Astrocyte (in vitro differentiated cells and primary cell): ENCODE measurements around the gene ELF1. TPM values are rescaled to one million over a fixed set of nuclear protein-coding genes. Genes with fewer than 3 reads are reported as not detected.
"Not testable (repeated sequence)": the region's sequence is repeated elsewhere in the genome, so short reads cannot be mapped to it uniquely, and the experiment has no call there.

Experiments used
- DNase-seq: peaks from one replicate; pipeline ENCODE4 v3.0.0-alpha.2; 2010; ENCODE audit warnings: low read depth
- FAIRE-seq: peaks from 2 replicates; lab custom pipeline; 2011; peaks lifted over from hg19 to GRCh38; lab: Jason Lieb, UNC
- H2AFZ ChIP-seq: 2 replicates; pipeline ENCODE4 v1.6.0; 2012; ENCODE audit warnings: low read depth, low read length, inconsistent platforms
- H3K27ac ChIP-seq: 2 replicates; pipeline ENCODE4 v1.5.1; 2011; ENCODE audit warnings: low read depth, low read length, inconsistent platforms
- H3K27me3 ChIP-seq: 2 replicates; pipeline ENCODE4 v1.6.0; 2011; ENCODE audit warnings: low read length, inconsistent platforms; ENCODE audit not compliant: insufficient read depth
- H3K36me3 ChIP-seq: 2 replicates; pipeline ENCODE4 v1.5.1; 2011; ENCODE audit warnings: low read length, inconsistent platforms; ENCODE audit not compliant: insufficient read depth
- H3K4me1 ChIP-seq: 2 replicates; pipeline ENCODE4 v1.5.1; 2011; ENCODE audit warnings: low read length, inconsistent platforms; ENCODE audit not compliant: insufficient read depth
- H3K4me2 ChIP-seq: 2 replicates; pipeline ENCODE4 v1.6.0; 2012; ENCODE audit warnings: low read length, inconsistent platforms
- H3K4me3 ChIP-seq: 2 replicates; pipeline ENCODE4 v1.5.1; 2011; ENCODE audit warnings: low read depth, mild to moderate bottlenecking, low read length, inconsistent platforms; ENCODE audit not compliant: insufficient read depth
- H3K79me2 ChIP-seq: 2 replicates; pipeline ENCODE4 v1.6.0; 2012; ENCODE audit warnings: mild to moderate bottlenecking, low read length, inconsistent platforms; ENCODE audit not compliant: insufficient read depth
- H3K9ac ChIP-seq: 2 replicates; pipeline ENCODE4 v1.6.0; 2012; ENCODE audit warnings: mild to moderate bottlenecking, low read length, inconsistent platforms
- H3K9me3 ChIP-seq: 2 replicates; pipeline ENCODE4 v1.5.1; 2012; ENCODE audit warnings: low read depth, mild to moderate bottlenecking, low read length, inconsistent platforms; ENCODE audit not compliant: insufficient read depth
- H4K20me1 ChIP-seq: 2 replicates; pipeline ENCODE4 v1.6.0; 2012; ENCODE audit warnings: low read length, inconsistent platforms; ENCODE audit not compliant: insufficient read depth
- H3K27ac Mint-ChIP-seq: one replicate; pipeline ENCODE4 v1.8.0; 2021; ENCODE audit warnings: mild to moderate bottlenecking, mixed read lengths; ENCODE audit not compliant: unreplicated experiment
- H3K27me3 Mint-ChIP-seq: one replicate; pipeline ENCODE4 v1.8.0; 2021; ENCODE audit warnings: low read depth, mixed read lengths; ENCODE audit not compliant: unreplicated experiment
- H3K36me3 Mint-ChIP-seq: one replicate; pipeline ENCODE4 v1.8.0; 2021; ENCODE audit warnings: low read depth, mixed read lengths; ENCODE audit not compliant: unreplicated experiment
- H3K4me1 Mint-ChIP-seq: one replicate; pipeline ENCODE4 v1.8.0; 2021; ENCODE audit warnings: low read depth, mixed read lengths; ENCODE audit not compliant: unreplicated experiment
- H3K4me3 Mint-ChIP-seq: one replicate; pipeline ENCODE4 v1.8.0; 2021; ENCODE audit warnings: mild to moderate bottlenecking, moderate library complexity, mixed read lengths; ENCODE audit not compliant: unreplicated experiment
- H3K9me3 Mint-ChIP-seq: one replicate; pipeline ENCODE4 v1.8.0; 2021; ENCODE audit warnings: mild to moderate bottlenecking, mixed read lengths; ENCODE audit not compliant: unreplicated experiment
- EZH2 ChIP-seq: IDR thresholded peaks from 2 replicates; pipeline ENCODE4 v1.6.1; 2012; ENCODE audit warnings: mild to moderate bottlenecking, low read length, inconsistent platforms; ENCODE audit not compliant: insufficient read depth
- total RNA-seq: library from RNA; stranded (reverse); gene quantifications from 2 replicates; pipeline ENCODE4 v1.2.1, GENCODE V29; 2021
- TF ChIP-seq, protein P1 (sequence below): IDR thresholded peaks from 2 replicates; pipeline ENCODE4 v1.5.1; 2011; ENCODE audit warnings: low read depth, mild to moderate bottlenecking, inconsistent platforms, low read length, moderate library complexity; ENCODE audit not compliant: insufficient read depth

The ELF1 gene
- total RNA-seq, 1 donor from 2014 or later, result 75.1 TPM

DNA sequence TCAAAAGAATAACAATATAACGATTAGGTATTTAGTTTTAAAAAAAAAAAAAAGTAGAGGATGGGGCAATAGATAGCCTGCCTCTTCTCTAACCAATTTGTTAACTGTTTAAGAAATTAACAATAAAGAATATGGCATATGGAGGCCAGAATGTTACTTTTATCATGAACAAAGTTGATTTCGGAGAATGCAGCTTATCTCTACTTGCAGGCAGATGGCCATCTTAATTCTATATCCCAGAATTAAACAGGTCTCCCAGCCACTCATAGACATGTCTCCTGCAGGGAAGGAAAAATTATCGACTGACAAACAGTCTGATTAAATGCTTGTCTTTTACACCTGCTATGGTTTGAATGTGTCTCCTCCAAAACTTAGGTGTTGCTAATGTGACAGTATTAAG, 133.1 kb downstream of the ELF1 start:
- H3K4me1 ChIP-seq, result no peaks in the 10 kb centered on the region
- Mint-ChIP-seq H3K27ac (no peak overlapping the region), H3K4me3 (no peak overlapping the region), H3K36me3 (peaks cover 6% of the 10 kb centered on the region), H3K4me1 (no peaks in the 10 kb centered on the region), H3K27me3 (no peaks in the 10 kb centered on the region), H3K9me3 (peaks cover 12% of the 10 kb centered on the region)
- TF ChIP-seq, protein P1, sequence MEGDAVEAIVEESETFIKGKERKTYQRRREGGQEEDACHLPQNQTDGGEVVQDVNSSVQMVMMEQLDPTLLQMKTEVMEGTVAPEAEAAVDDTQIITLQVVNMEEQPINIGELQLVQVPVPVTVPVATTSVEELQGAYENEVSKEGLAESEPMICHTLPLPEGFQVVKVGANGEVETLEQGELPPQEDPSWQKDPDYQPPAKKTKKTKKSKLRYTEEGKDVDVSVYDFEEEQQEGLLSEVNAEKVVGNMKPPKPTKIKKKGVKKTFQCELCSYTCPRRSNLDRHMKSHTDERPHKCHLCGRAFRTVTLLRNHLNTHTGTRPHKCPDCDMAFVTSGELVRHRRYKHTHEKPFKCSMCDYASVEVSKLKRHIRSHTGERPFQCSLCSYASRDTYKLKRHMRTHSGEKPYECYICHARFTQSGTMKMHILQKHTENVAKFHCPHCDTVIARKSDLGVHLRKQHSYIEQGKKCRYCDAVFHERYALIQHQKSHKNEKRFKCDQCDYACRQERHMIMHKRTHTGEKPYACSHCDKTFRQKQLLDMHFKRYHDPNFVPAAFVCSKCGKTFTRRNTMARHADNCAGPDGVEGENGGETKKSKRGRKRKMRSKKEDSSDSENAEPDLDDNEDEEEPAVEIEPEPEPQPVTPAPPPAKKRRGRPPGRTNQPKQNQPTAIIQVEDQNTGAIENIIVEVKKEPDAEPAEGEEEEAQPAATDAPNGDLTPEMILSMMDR, result no peak
- TF ChIP-seq EZH2, result no peak
- H3K27ac ChIP-seq, result no peak overlapping the region
- H3K79me2 ChIP-seq, result no peaks in the 10 kb centered on the region
- FAIRE-seq (no peak), DNase-seq (no peak)
- H4K20me1 ChIP-seq, result no peaks in the 10 kb centered on the region
- H3K4me2 ChIP-seq, result no peak overlapping the region
- no peak overlapping the region for H3K9ac ChIP-seq
- no peaks in the 10 kb centered on the region for H3K9me3 ChIP-seq
- no peaks in the 10 kb centered on the region for H3K27me3 ChIP-seq
- no peak overlapping the region for H3K4me3 ChIP-seq
- no peak overlapping the region for H2AFZ ChIP-seq
- H3K36me3 ChIP-seq, result no peaks in the 10 kb centered on the region

DNA sequence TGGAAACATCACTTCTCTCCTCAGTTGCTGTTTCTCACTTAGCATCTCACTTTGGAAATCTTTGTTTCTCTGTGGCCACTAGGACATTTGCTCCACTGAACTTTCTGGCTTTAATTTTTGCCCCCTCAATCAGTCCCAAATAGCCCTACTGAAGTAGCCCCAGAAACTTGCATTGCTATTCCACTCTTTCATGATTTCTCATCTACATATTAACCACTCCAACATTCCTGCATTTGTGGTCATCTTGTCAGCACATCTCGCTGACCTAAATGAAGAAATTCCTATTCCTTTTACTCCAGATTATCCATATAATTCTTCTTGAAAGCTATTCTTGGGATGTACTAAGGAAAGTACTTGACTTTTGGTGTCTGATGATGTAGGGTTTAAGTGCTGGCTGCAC, 134.9 kb downstream of the ELF1 start:
- not testable (repeated sequence) for H3K27me3 Mint-ChIP-seq, H3K79me2 ChIP-seq, H3K9me3 Mint-ChIP-seq, H3K4me3 ChIP-seq, H3K36me3 ChIP-seq, DNase-seq, H3K27ac ChIP-seq, H3K4me2 ChIP-seq, H3K27me3 ChIP-seq, H3K27ac Mint-ChIP-seq, H3K9me3 ChIP-seq, H3K9ac ChIP-seq, FAIRE-seq, H3K4me1 ChIP-seq, H3K4me3 Mint-ChIP-seq, H2AFZ ChIP-seq, H4K20me1 ChIP-seq, H3K4me1 Mint-ChIP-seq
- H3K36me3 Mint-ChIP-seq, result peaks cover 12% of the 10 kb centered on the region

Other genes with a start within 250 kb of the ELF1 start
- 15.1 and 17.0 TPM in 2 replicates for gene MRPS31, start 248.1 kb downstream of the ELF1 start, total RNA-seq
- 11.7 and 12.2 TPM in 2 replicates for gene SLC25A15, start 229.7 kb downstream of the ELF1 start, total RNA-seq
- gene WBP4, start 42.2 kb upstream of the ELF1 start, total RNA-seq, result 10.4 and 10.6 TPM in 2 replicates
- 8.5 and 9.6 TPM in 2 replicates for gene KBTBD6, start 113.5 kb upstream of the ELF1 start, total RNA-seq
- 3.4 and 3.8 TPM in 2 replicates for gene KBTBD7, start 175.3 kb upstream of the ELF1 start, total RNA-seq
- gene MTRF1, start 244.3 kb upstream of the ELF1 start, total RNA-seq, result 11.2 and 11.6 TPM in 2 replicates